ENCODE data around the gene CDC73. TPM values are rescaled to one million over a fixed set of nuclear protein-coding genes. Genes with fewer than 3 reads are reported as not detected.

Gene CDC73
- total RNA-seq, 2 experiments from 2014 or later, result 12.9 to 50.0 TPM

- H4K20me1 ChIP-seq (ENCODE audit: insufficient read depth, low read length), result peaks cover 7% of the 10 kb centered on the region; the same call in 1 of the 2 replicates
- no peaks in the 10 kb centered on the region for H3K9me2 ChIP-seq (ENCODE audit: insufficient read depth, low read length)
- peaks cover 31% of the 10 kb centered on the region; the same call in 1 of the 2 replicates for H3K79me2 ChIP-seq (ENCODE audit: insufficient read depth, low read depth, low read length)
- no peaks in the 10 kb centered on the region; the same call in 1 of the 2 replicates for H3K36me3 ChIP-seq (ENCODE audit: insufficient read depth, low read length)
- ChIA-PET POLR2A (interaction anchor here (0.5 to 0.9 kb wide), 3 partner anchors 15 to 934 kb away, joined by 3 to 4 read pairs (median 4); no protein-coding TSS in a partner anchor), CTCF (ENCODE audit: unreplicated experiment) (no interaction called here)
- H3K9me3 ChIP-seq (ENCODE audit: low read length), result no peaks in the 10 kb centered on the region
- no peak overlapping the region for H2AFZ ChIP-seq (ENCODE audit: low read length)
- BruUV-seq (replicated peaks), result no TSS peak
- no peak for DNase-seq (ENCODE audit: low spot score)
- TF ChIP-seq CTCF (conservative IDR thresholded peaks at IDR 0.05; ENCODE audit: low read length), result no peak
- TF ChIP-seq EZH2phosphoT487 (IDR thresholded peaks at IDR 0.05; ENCODE audit: borderline replicate concordance, low read depth, low read length), result no peak
- H3K4me2 ChIP-seq (ENCODE audit: low read length), result no peak overlapping the region
- H3K4me1 ChIP-seq (ENCODE audit: insufficient read depth, low read length, poor library complexity, severe bottlenecking), result no peaks in the 10 kb centered on the region
- no peak overlapping the region for H3K27ac ChIP-seq (ENCODE audit: low read depth, low read length, poor library complexity, severe bottlenecking)
- intact Hi-C loops (cut with micrococcal nuclease; ENCODE audit: unreplicated experiment), result loop anchor here (5.0 kb wide), 1 partner anchor 1113 kb away; no protein-coding TSS in a partner anchor
- H3K4me3 ChIP-seq (ENCODE audit: low read depth, low read length, poor library complexity, severe bottlenecking), result no peak overlapping the region
Measured at GRCh38 chr1:193184776-193185175, 62.9 kb downstream of the CDC73 start.

GRCh38 chr1:193185211-193185610 lies 63.4 kb downstream of the CDC73 start:
- no peak for DNase-seq (ENCODE audit: low spot score)
- H3K9me2 ChIP-seq (ENCODE audit: insufficient read depth, low read length), result no peaks in the 10 kb centered on the region
- no TSS peak for BruUV-seq (replicated peaks)
- CTCF ChIA-PET (ENCODE audit: unreplicated experiment), result no interaction called here
- no peaks in the 10 kb centered on the region for H3K9me3 ChIP-seq (ENCODE audit: low read length)
- intact Hi-C loops (cut with micrococcal nuclease; ENCODE audit: unreplicated experiment), result no loop called here
- H3K4me3 ChIP-seq (ENCODE audit: low read depth, low read length, poor library complexity, severe bottlenecking), result no peak overlapping the region
- H3K36me3 ChIP-seq (ENCODE audit: insufficient read depth, low read length), result no peaks in the 10 kb centered on the region; the same call in 1 of the 2 replicates
- no peaks in the 10 kb centered on the region for H3K4me1 ChIP-seq (ENCODE audit: insufficient read depth, low read length, poor library complexity, severe bottlenecking)
- no peak overlapping the region for H2AFZ ChIP-seq (ENCODE audit: low read length)
- TF ChIP-seq EZH2phosphoT487 (IDR thresholded peaks at IDR 0.05; ENCODE audit: borderline replicate concordance, low read depth, low read length) (no peak), CTCF (conservative IDR thresholded peaks at IDR 0.05; ENCODE audit: low read length) (no peak)
- peaks cover 33% of the 10 kb centered on the region; the same call in 1 of the 2 replicates for H3K79me2 ChIP-seq (ENCODE audit: insufficient read depth, low read depth, low read length)
- no peak overlapping the region for H3K27ac ChIP-seq (ENCODE audit: low read depth, low read length, poor library complexity, severe bottlenecking)
- POLR2A ChIA-PET, result interaction anchor here (0.5 to 0.9 kb wide), 4 partner anchors 10 to 934 kb away, joined by 3 to 4 read pairs (median 4); no protein-coding TSS in a partner anchor
- H3K4me2 ChIP-seq (ENCODE audit: low read length), result no peak overlapping the region
- peaks cover 7% of the 10 kb centered on the region; the same call in 1 of the 2 replicates for H4K20me1 ChIP-seq (ENCODE audit: insufficient read depth, low read length)
